Mesodermal cell (in vitro differentiated cells): ENCODE data around the gene NAT9.

Experiments
- H3K27ac ChIP-seq: 2 replicates; pipeline ENCODE4 v1.7.0; 2013; ENCODE audit warnings: mild to moderate bottlenecking, low read depth, low read length, moderate library complexity; ENCODE audit not compliant: severe bottlenecking
- H3K36me3 ChIP-seq: 2 replicates; pipeline ENCODE4 v1.7.1; 2013; ENCODE audit warnings: mild to moderate bottlenecking, low read length, moderate library complexity; ENCODE audit not compliant: control insufficient read depth, insufficient read depth
- H3K4me1 ChIP-seq: one replicate; pipeline ENCODE4 v1.7.1; 2013; ENCODE audit warnings: mild to moderate bottlenecking, low read length; ENCODE audit not compliant: insufficient read depth, control insufficient read depth, poor library complexity, severe bottlenecking
- H3K4me3 ChIP-seq: 2 replicates; pipeline ENCODE4 v1.7.0; 2013; ENCODE audit warnings: low read length, control low read depth, mild to moderate bottlenecking; ENCODE audit not compliant: insufficient read depth, poor library complexity, severe bottlenecking; ENCODE audit errors: extremely low read depth
- H3K9me3 ChIP-seq: 2 replicates; pipeline ENCODE4 v1.7.1; 2013; ENCODE audit warnings: mild to moderate bottlenecking, low read length, moderate library complexity; ENCODE audit not compliant: control insufficient read depth
- WGBS, 2 experiments: methylation state at CpG; one replicate each; pipeline ENCODE4 v1.1.5; 2013; ENCODE audit warnings: missing lambda C conversion rate in 2 of 2; ENCODE audit not compliant: insufficient coverage in 2 of 2; 5-methylcytosine and 5-hydroxymethylcytosine counted together

The NAT9 gene

DNA sequence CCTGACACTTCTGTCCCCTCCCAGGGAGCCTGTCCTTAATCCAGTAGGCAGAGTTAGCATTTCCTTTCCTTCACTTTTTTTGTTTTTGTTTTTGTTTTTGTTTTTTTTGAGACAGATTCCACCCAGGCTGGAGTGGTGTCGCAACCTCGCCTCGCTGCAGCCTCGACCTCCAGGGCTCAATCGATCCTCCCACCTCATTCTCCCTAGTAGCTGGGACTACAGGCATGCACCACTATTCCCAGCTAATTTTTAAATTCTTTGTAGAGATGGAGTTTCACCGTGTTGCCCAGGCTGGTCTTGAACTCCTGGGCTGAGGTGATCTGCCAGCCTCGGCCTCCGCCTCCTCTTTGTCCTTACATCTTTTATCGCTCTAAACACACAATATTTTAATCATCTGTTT, 23.7 kb downstream of the NAT9 start:
- 93 to 98% methylated on average over 8 of the region's 9 CpGs for WGBS, 2 experiments
- Histone ChIP-seq H3K4me3 (no peak overlapping the region), H3K9me3 (no peaks in the 10 kb centered on the region), H3K36me3 (peaks cover 22% of the 10 kb centered on the region), H3K4me1 (peaks cover 23% of the 10 kb centered on the region), H3K27ac (no peak overlapping the region)

DNA sequence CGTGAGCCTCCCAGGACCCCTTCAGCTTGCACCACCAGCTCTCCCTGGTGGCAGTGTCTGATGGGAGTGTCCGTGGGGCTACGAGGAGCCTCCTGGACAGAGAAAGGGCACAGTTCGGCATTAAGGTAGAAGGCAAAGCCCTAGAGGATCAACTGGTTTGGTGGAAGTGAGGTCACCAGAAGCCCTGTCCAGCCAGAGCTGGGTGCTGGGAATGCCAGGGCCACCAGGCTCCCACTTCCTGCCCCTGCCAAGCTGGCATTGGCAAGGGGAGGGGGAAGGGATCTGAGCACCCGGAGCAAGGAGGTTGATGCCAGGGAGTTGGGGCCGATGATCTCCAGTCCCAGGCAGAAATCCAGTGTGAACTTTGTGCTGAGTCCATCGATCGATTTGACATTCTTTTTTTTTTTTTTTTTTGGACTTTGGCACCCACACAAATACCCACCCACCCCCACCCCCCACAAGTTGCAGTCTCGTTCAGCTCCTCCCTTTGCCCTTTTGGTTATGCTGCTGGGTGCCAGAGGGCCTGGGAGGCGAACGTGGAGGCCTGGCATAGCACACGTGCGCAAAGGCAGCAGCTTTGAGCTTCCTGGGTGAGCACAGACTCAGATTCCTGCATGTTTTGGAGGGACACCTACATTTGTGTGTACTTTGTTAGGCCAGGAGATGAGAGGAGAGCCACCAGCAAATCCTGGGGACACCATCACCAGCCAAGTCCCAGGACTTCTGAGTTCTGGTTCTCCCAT, 25.6 kb downstream of the NAT9 start:
- Histone ChIP-seq H3K27ac (no peak overlapping the region), H3K4me1 (peaks cover 34% of the 10 kb centered on the region), H3K36me3 (peaks cover 20% of the 10 kb centered on the region), H3K9me3 (no peaks in the 10 kb centered on the region), H3K4me3 (peak overlapping the region; percentile 92)
- 79 to 87% methylated on average over 9 to 11 of the region's 13 CpGs for WGBS, 2 experiments

DNA sequence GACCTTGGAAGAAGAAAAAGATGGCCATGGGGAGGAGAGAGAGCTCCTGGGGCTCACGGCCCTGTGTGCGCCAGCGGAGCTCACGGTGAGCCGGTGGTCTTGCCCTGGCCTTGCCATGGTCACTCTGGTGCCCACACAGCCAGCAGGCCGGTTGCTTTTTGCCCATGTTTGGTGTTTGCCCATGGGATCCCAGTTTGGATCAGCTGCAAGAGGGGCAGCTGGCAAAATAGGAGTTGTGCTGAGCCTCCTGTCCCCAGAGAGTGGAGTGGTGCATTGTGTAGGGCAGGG, 26.2 kb downstream of the NAT9 start:
- peak overlapping the region; percentile 92 for H3K4me3 ChIP-seq
- peaks cover 40% of the 10 kb centered on the region for H3K4me1 ChIP-seq
- peaks cover 20% of the 10 kb centered on the region for H3K36me3 ChIP-seq
- no peak overlapping the region for H3K27ac ChIP-seq
- H3K9me3 ChIP-seq = no peaks in the 10 kb centered on the region
- WGBS, 2 experiments = 51 to 53% methylated on average over 6 of the region's 6 CpGs

DNA sequence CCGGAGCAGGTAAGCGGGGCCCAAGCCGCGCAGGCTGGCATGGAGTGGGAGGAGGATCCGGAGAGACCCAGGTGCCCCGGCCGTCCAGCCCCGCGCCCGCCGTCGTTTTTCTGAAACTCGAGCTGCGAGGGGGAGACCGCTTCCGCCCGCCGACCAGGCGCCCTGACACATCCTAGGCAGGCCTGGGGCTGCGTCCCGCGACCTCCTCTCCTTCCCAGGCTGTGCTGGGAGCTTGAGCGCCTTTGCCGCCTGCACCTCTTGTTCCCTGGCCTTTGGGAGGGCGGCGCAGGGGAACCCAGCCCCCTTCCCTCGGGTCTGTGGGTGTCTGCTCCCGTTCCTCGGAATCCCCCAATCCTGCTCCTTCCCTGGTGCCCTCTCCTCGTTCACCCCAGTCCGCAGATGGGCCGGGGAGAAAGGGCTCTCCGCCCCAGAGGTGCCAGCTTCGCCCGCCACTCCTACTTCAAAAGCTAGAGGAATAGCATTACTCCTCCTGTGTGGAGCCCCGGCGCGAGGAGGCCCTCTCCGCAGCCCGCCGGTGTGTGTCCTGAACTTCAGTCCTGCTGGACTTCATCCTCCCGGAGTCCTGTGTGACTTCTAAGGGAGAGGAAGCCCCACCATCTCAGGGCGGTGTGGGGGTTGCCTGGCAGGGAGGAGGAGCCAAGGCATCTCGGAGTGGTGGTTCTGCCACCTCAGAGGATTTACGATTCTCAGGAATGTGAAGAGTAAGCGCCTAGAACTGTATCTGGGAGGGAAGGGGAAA, 26.7 kb downstream of the NAT9 start:
- WGBS, 2 experiments = 1 to 3% methylated on average over 41 to 43 of the region's 46 CpGs

DNA sequence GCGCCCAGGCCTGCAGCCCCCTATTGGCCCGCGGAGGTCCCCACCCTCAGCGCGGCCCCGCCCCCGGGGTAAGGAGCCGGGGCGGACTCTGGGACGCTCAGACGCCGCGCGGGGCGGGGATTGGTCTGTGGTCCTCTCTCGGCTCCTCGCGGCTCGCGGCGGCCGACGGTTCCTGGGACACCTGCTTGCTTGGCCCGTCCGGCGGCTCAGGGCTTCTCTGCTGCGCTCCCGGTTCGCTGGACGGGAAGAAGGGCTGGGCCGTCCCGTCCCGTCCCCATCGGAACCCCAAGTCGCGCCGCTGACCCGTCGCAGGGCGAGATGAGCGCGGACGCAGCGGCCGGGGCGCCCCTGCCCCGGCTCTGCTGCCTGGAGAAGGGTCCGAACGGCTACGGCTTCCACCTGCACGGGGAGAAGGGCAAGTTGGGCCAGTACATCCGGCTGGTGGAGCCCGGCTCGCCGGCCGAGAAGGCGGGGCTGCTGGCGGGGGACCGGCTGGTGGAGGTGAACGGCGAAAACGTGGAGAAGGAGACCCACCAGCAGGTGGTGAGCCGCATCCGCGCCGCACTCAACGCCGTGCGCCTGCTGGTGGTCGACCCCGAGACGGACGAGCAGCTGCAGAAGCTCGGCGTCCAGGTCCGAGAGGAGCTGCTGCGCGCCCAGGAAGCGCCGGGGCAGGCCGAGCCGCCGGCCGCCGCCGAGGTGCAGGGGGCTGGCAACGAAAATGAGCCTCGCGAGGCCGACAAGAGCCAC, 27.4 kb downstream of the NAT9 start, which contains the start of gene NHERF1:
NHERF1 (plus strand) TSS at position 100 of the 750 bp plus-strand sequence; CDS start at position 319, 219 bp downstream.
- H3K4me3 ChIP-seq = peak within 1 kb of the TSS; percentile 92
- H3K36me3 ChIP-seq = peaks cover 15% of the 10 kb centered on the region
- 0% methylated on average over 81 to 82 of the region's 90 CpGs for WGBS, 2 experiments
- H3K9me3 ChIP-seq = no peaks in the 10 kb centered on the region
- H3K27ac ChIP-seq = peak within 1 kb of the TSS; percentile 96
- peaks cover 43% of the 10 kb centered on the region for H3K4me1 ChIP-seq

More for the DNA sequence above, 26.7 kb downstream of the NAT9 start:
- Histone ChIP-seq H3K4me1 (peaks cover 43% of the 10 kb centered on the region), H3K27ac (no peak overlapping the region), H3K9me3 (no peaks in the 10 kb centered on the region), H3K4me3 (peak overlapping the region; percentile 92), H3K36me3 (peaks cover 20% of the 10 kb centered on the region)

DNA sequence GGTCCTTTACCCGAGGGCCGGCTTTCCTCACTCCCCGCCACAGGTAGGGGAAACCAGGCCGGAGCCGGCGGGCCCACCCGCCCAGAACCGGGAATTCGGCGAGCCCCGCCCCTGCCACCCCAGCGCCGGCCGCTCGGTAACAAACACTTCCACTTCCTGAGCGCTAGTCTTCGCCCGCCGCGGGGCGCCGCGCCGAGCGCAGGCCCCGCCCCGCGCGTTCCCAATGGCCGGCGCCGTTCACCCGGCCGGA, 27.9 kb downstream of the NAT9 start:
- 0% methylated on average over 24 to 32 of the region's 34 CpGs for WGBS, 2 experiments
- Histone ChIP-seq H3K36me3 (peaks cover 13% of the 10 kb centered on the region), H3K9me3 (no peaks in the 10 kb centered on the region), H3K4me3 (peak overlapping the region; percentile 92), H3K4me1 (peaks cover 44% of the 10 kb centered on the region), H3K27ac (peak overlapping the region; percentile 96)

DNA sequence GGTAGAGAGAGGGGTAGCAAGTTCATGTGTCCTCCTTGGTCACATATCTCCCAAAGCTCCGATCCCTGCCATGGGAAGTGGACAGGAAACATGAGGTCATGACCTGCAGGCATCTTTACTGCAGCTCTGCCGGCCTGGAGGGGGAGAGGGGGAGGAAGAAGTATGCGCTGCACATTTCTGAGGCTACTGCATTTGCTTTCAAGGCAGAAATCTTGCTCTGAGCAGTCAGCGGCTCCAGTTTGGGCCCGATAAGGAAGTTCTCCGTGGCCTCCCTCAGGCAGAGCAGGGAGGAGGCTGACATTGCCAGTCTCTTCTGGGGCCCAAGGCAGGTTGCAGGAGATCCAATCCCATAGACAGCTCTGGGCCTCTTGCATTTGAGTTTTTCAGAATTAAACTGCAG, 29.2 kb downstream of the NAT9 start:
- H3K36me3 ChIP-seq = no peaks in the 10 kb centered on the region
- H3K9me3 ChIP-seq = no peaks in the 10 kb centered on the region
- no peak overlapping the region for H3K4me3 ChIP-seq
- 24 to 40% methylated on average over 5 to 6 of the region's 6 CpGs for WGBS, 2 experiments
- peak overlapping the region; percentile 96 for H3K27ac ChIP-seq
- peaks cover 52% of the 10 kb centered on the region for H3K4me1 ChIP-seq

DNA sequence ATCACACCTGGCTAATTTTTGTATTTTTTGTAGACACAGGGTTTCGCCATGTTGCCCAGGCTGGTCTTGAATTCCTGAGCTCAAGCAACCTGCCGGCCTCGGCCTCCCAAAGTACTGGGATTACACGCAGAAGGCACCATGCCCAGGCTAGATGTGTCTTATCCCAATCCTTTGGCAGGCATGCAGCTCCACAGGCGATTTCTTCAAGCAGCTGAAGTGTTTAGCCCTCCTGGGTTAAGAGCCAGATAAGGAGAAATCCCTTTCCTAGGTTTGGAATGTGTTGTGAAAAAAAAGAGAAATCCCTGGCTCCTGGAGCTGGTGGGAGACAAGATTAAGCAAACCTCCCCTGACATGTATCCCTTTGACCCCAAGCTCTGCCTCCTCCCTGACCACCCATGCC, 29.8 kb downstream of the NAT9 start:
- H3K27ac ChIP-seq = peak overlapping the region; percentile 96
- no peaks in the 10 kb centered on the region for H3K36me3 ChIP-seq
- WGBS, 2 experiments = 72 to 73% methylated on average over 4 to 5 of the region's 5 CpGs
- H3K4me3 ChIP-seq = no peak overlapping the region
- H3K4me1 ChIP-seq = peaks cover 51% of the 10 kb centered on the region
- H3K9me3 ChIP-seq = no peaks in the 10 kb centered on the region

DNA sequence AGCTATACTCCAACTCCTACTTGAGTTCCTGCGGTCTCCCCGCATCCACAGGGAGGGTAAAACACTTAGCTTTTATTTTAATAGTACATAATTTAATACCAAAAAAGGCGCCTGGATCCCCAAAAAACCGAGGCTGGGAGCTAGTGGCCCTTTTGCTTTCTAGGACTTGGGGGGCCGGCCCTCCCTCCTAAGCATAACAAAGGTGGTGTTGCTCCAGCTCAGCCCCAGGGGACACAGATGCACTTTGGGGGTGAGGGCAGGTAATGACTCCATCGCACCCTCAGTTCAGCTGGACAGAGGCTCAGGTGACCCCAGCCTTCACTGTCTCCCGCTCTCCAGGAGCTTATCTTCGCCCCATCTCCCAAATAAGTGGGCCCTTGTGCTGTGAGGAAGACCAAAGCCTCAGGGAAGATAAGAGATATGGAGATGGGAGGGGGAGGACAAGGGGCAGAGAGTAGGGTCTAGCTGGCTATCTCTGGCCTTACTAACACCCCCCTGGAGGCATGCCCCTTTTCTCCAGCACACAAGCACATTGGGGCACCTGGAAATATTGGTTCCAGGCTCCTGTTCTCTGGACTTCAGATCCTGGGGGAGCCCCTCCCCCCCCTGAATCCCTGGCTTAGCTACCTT, 30.5 kb downstream of the NAT9 start:
- no peak overlapping the region for H3K4me3 ChIP-seq
- H3K9me3 ChIP-seq = no peaks in the 10 kb centered on the region
- peak overlapping the region; percentile 96 for H3K27ac ChIP-seq
- H3K36me3 ChIP-seq = no peaks in the 10 kb centered on the region
- 71 to 83% methylated on average over 2 to 5 of the region's 8 CpGs for WGBS, 2 experiments
- H3K4me1 ChIP-seq = peaks cover 47% of the 10 kb centered on the region

DNA sequence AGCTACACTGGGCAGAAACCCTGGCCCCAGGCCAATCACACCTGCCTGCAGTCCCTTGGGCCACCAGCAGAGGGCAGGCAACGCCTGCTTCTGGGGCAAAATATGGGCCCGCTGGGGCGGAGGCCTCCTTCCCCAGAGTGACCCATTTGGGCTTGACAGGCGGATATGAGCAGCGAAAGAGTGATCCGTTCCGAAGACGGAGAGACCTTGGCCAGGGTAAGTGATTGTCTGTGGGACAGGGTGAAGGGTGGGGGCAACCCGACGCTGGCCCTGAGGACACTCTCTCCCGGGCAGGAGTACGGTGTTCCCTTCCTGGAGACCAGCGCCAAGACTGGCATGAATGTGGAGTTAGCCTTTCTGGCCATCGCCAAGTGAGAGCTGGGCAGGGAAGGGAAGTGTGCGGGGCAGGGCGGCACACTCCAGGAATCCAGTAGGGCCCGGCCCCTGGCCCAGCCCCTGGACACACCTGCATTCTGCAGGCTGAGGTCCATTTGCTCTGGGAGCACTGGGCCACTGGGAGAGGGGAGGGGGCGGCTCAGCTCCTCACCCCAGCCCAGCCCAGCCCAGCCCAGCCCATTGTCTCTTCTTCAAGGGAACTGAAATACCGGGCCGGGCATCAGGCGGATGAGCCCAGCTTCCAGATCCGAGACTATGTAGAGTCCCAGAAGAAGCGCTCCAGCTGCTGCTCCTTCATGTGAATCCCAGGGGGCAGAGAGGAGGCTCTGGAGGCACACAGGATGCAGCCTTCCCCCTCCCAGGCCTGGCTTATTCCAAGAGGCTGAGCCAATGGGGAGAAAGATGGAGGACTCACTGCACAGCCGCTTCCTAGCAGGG, 31.2 kb downstream of the NAT9 start:
- no peaks in the 10 kb centered on the region for H3K36me3 ChIP-seq
- WGBS, 2 experiments = 26 to 40% methylated on average over 15 to 21 of the region's 24 CpGs
- H3K4me3 ChIP-seq = no peak overlapping the region

More for the DNA sequence above, 31.2 kb downstream of the NAT9 start:
- no peak overlapping the region for H3K27ac ChIP-seq
- peaks cover 47% of the 10 kb centered on the region for H3K4me1 ChIP-seq
- H3K9me3 ChIP-seq = no peaks in the 10 kb centered on the region
